Stomach (tissue), 9 donors: Measurements from ENCODE around the gene SUSD2. TPM values are rescaled to one million over a fixed set of nuclear protein-coding genes. Genes with fewer than 3 reads are reported as not detected.
"Not testable (repeated sequence)": the region's sequence is repeated elsewhere in the genome, so short reads cannot be mapped to it uniquely, and the experiment has no call there.

Source experiments
- DNase-seq, 2 donors: peaks; one replicate each; pipeline versions ENCODE4 v3.0.0 to v3.0.0-alpha.2; 2013 to 2019
- H3K27ac ChIP-seq, 5 donors: fragments of 200-600 bp in 4 of 5; sonication (generic) in 4 of 5; one replicate each; pipeline ENCODE4 v1.5.1; 2013 to 2019; ENCODE audit warnings: mild to moderate bottlenecking in 1 of 5, moderate library complexity in 1 of 5
- H3K27me3 ChIP-seq, 3 donors: fragments of 200-600 bp; sonication (generic); one replicate each; pipeline ENCODE4 v1.5.1; 2017 to 2019; ENCODE audit warnings: mixed run types in 1 of 3
- H3K36me3 ChIP-seq, 4 donors: fragments of 200-600 bp; sonication (generic); 1 replicate in 3 of 4; 2 replicates in 1 of 4; pipeline ENCODE4 v1.5.1; 2016 to 2019
- H3K4me1 ChIP-seq, 4 donors: fragments of 200-600 bp; sonication (generic); one replicate each; pipeline ENCODE4 v1.5.1; 2016 to 2019
- H3K4me3 ChIP-seq, 4 donors: fragments of 200-600 bp; sonication (generic) in 3 of 4; one replicate each; pipeline ENCODE4 v1.5.1; 2016 to 2019; ENCODE audit warnings: mild to moderate bottlenecking in 1 of 4
- H3K9me3 ChIP-seq, 4 donors: fragments of 200-600 bp; sonication (generic); one replicate each; pipeline ENCODE4 v1.5.1; 2016 to 2019
- EP300 ChIP-seq: sonication (generic); formaldehyde crosslinking; IDR thresholded peaks from one replicate; pipeline ENCODE4 v1.6.1; 2017; ENCODE audit warnings: antibody characterized with exemption
- POLR2A ChIP-seq, 4 donors: fragments of 450-650 bp; IDR thresholded peaks; one replicate each; pipeline ENCODE4 v1.6.1; 2016; ENCODE audit warnings: antibody characterized with exemption in 4 of 4, control low read depth in 2 of 4, mild to moderate bottlenecking in 1 of 4, moderate library complexity in 1 of 4
- POLR2AphosphoS5 ChIP-seq, 3 donors: sonication (generic); formaldehyde crosslinking; IDR thresholded peaks; one replicate each; pipeline ENCODE4 v1.6.1; 2016; ENCODE audit warnings: antibody characterized with exemption in 3 of 3
- WGBS, 5 donors: extraction: QIAGEN DNeasy Blood & Tissue Kit in 3 of 5; methylation state at CpG; one replicate each; pipeline versions ENCODE4 v1.1.5 to v1.1.7; 2013 to 2018; 5-methylcytosine and 5-hydroxymethylcytosine counted together
- intact Hi-C: fragments of 100-400 bp; cut with DNase I; formaldehyde crosslinking; loops from one replicate; pipeline ENCODE4 v1.15.1; 2023; ENCODE audit warnings: low total_unique reads
- polyA plus RNA-seq, 3 donors: library from polyadenylated mRNA; stranded (reverse); fragments of 200-250 nt; gene quantifications; one replicate each; pipeline ENCODE4 v1.2.3, GENCODE V29; 2013
- total RNA-seq, 5 donors: library from RNA; depleted of rRNA; stranded (reverse); fragments of >200 nt; gene quantifications; one replicate each; pipeline versions ENCODE4 v1.1.0 to v1.2.3, GENCODE V29; 2014 to 2016
- TF ChIP-seq, protein P1 (sequence below), 7 experiments: fragments of 450-650 bp in 4 of 7; fragments of 200-600 bp in 3 of 7; sonication (generic) in 3 of 7; IDR thresholded peaks; one replicate each; pipeline ENCODE4 v1.5.1; 2016 to 2019; ENCODE audit warnings: antibody characterized with exemption in 7 of 7, control low read depth in 2 of 7, mild to moderate bottlenecking in 1 of 7
- donor health status: healthy with polysubstance abuse.
- donor health status: Bipolar disorder and iron deficiency.
- donor health status: healthy.

SUSD2 gene
- total and polyA plus RNA-seq, 8 donors, result 0.58 to 29.9 (median 4.4) TPM

DNA sequence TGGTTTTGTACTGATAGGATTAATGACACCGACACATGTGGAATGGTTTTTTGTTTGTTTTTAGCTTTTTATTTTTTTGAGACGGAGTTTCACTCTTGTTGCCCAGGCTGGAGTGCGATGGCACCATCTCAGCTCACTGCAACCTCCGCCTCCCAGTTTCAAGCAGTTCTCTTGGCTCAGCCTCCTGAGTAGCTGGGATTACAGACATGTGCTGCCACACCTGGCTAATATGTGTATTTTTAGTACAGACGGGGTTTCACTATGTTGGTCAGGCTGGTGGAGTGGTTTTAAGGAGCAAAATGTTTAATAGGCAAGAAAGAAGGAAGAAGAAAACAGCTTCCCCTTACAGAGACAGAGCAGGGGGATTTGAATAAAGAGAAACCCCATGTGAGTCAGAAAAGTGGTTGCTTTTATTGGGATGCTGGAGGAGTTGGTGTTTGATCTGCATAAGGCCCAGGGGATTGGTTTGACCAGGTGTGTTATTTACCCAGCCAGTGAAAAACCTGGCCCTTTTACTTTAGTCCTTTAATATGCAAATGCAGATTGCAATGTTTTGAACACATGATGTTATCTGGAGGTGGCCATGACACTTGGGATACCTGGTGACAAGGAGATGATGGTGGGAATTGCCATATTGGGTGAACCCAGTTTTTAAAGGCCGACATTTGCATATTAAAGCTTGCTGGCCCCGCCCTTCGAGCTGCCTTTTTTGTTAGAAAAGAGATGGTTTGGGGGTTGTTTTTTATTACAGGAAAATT lies 24.3 kb downstream of the SUSD2 start:
- WGBS, 5 donors, result 80 to 85% (median 83%) methylated on average over 8 of the region's 8 CpGs

DNA sequence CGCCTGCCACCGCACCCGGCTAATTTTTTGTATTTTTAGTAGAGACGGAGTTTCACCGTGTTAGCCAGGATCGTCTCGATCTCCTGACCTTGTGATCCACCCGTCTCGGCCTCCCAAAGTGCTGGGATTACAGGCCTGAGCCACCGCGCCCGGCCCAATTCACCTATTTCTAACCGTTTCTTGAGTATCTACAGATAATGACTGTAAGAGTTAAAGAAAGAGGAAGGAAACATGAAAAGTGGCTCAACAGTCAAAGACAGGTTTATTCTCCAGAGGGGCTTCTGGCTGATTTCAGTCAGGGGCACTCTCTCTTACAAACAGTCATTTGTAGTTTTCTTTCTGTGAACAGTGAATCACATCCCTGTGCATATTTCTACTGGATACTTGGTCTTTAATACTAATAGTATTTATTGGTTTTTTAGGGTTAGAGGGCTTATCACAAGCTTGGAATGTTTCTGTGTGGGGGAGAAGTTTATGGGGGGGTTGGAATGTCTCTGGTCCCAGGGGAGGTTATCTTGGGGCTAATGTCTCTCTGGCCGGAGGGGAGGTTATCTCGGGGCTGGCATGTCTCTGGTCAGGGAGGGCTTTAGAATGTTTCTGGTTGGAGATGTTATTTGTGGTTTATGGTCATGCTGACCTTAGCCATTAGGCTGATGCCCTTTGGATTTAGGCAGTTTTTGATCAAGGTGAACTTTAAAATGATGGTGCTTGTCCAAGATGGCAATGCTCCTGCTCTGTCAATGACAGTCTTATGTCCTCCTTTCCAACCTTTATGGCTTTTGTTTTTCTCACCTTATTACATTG lies 25.4 kb downstream of the SUSD2 start:
- H3K9me3 ChIP-seq, DNase-seq, H3K4me3 ChIP-seq, intact Hi-C loops, H3K27me3 ChIP-seq, H3K36me3 ChIP-seq: not testable (repeated sequence)
- H3K4me1 ChIP-seq, result peaks cover 27 to 50% (median 31%) of the 10 kb centered on the region in 4 donors
- WGBS, 5 donors, result 77 to 86% (median 81%) methylated on average over 15 of the region's 15 CpGs
- peak overlapping the region; percentile 74 to 93 (median 84) for H3K27ac ChIP-seq

More for the DNA sequence above, 24.3 kb downstream of the SUSD2 start:
- intact Hi-C loops, result no loop called here
- no peaks in the 10 kb centered on the region for H3K36me3 ChIP-seq
- TF ChIP-seq, protein P1, sequence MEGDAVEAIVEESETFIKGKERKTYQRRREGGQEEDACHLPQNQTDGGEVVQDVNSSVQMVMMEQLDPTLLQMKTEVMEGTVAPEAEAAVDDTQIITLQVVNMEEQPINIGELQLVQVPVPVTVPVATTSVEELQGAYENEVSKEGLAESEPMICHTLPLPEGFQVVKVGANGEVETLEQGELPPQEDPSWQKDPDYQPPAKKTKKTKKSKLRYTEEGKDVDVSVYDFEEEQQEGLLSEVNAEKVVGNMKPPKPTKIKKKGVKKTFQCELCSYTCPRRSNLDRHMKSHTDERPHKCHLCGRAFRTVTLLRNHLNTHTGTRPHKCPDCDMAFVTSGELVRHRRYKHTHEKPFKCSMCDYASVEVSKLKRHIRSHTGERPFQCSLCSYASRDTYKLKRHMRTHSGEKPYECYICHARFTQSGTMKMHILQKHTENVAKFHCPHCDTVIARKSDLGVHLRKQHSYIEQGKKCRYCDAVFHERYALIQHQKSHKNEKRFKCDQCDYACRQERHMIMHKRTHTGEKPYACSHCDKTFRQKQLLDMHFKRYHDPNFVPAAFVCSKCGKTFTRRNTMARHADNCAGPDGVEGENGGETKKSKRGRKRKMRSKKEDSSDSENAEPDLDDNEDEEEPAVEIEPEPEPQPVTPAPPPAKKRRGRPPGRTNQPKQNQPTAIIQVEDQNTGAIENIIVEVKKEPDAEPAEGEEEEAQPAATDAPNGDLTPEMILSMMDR (IDR thresholded peaks at IDR 0.05), result peak in 1 of 7 experiments; percentile 11
- TF ChIP-seq POLR2AphosphoS5 (IDR thresholded peaks at IDR 0.05) (no peak), EP300 (no peak)
- H3K4me1 ChIP-seq, result peaks cover 27 to 55% (median 31%) of the 10 kb centered on the region in 4 donors
- peak overlapping the region in 4 of 5 donors; percentile 34 to 93 (median 86) for H3K27ac ChIP-seq
- no peaks in the 10 kb centered on the region for H3K9me3 ChIP-seq
- no peaks in the 10 kb centered on the region for H3K27me3 ChIP-seq
- DNase-seq, result no peak
- no peak overlapping the region for H3K4me3 ChIP-seq

DNA sequence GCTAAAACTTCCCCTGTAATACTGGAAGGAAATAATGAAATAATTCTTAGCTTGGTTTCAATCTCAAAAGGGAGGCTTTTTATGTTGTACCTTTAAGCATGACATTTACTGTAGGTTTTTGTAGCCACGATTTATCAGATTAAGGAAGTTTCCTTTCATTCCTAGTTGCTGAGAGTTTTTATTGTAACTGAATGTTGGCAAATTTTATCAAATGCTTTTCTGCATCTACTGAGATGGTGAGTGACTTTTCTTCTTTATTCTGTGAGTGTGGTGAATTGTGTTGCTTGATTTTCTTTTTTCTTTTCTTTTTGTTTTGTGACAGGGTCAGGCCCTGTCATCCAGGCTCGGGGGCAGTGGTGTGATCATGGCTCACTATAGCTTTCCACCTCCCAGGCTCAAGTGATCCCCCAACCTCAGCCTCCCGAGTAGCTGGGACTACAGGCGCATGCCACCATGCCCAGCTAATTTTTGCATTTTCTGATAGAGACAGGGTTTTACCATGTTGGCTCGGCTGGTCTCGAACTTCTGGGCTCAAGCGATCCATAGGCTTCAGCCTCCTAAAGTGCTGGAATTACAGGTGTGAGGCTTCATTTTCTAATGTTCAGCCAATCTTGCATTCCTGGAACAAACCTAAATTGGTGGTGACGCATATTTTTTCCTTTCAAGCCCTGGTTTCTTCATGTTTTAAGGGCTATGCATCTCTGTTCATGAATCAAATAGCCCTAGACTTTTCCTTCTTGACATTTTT lies 26.2 kb downstream of the SUSD2 start:
- DNase-seq, result no peak
- H3K4me1 ChIP-seq, result peaks cover 27 to 50% (median 31%) of the 10 kb centered on the region in 4 donors
- TF ChIP-seq, protein P1 (IDR thresholded peaks at IDR 0.05), result no peak
- TF ChIP-seq EP300, result no peak
- TF ChIP-seq POLR2AphosphoS5 (IDR thresholded peaks at IDR 0.05), result no peak
- no peak for TF ChIP-seq POLR2A (IDR thresholded peaks at IDR 0.05)
- peak overlapping the region in 1 of 4 donors; percentile 17 for H3K4me3 ChIP-seq
- no peaks in the 10 kb centered on the region for H3K36me3 ChIP-seq
- H3K27me3 ChIP-seq, result no peaks in the 10 kb centered on the region
- H3K27ac ChIP-seq, result peak overlapping the region; percentile 78 to 95 (median 88)
- intact Hi-C loops, result no loop called here
- H3K9me3 ChIP-seq, result no peaks in the 10 kb centered on the region
- 41 to 55% (median 49%) methylated on average over 8 of the region's 8 CpGs for WGBS, 5 donors

DNA sequence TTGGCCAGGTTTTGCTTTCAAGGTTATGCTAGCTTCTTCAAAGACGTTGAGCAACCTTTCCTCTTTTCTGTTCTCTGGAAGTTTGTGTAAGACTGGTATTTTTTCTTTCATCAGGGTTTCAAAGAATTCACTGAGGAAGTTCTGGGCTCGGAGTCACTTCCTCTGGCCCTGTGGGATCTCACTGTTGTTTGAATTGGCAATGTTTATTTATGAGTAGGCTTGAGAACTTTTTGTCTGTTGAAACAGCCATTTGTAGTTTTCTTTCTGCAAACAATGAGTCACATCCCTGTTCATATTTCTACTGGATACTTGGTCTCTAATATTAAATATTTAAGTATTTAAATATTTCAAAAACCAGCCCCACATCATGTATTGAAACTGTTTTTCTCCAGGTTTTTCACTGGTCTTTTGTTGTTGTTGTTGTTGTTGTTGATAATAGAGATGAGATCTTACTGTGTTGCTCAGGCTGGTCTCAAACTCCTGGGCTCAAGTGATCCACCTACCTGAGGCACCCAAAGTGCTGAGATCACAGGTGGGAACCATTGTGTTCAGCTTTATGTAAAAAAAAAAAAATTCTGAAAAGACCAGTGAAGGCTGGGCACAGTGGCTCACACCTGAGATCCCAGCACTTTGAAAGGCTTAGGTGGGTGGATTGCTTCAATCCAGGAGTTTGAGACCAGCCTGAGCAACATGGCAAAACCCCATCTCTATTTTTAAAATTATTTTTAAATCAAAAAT lies 26.9 kb downstream of the SUSD2 start:
- intact Hi-C loops, result no loop called here
- Histone ChIP-seq H3K27me3 (no peaks in the 10 kb centered on the region), H3K27ac (peak overlapping the region; percentile 78 to 93 (median 88)), H3K36me3 (no peaks in the 10 kb centered on the region), H3K4me3 (no peak overlapping the region), H3K4me1 (peaks cover 27 to 50% (median 31%) of the 10 kb centered on the region in 4 donors), H3K9me3 (no peaks in the 10 kb centered on the region)
- DNase-seq, result peak; percentile 58 to 80
- 1 to 9% (median 3%) methylated on average over 2 of the region's 2 CpGs for WGBS, 5 donors
- TF ChIP-seq, protein P1 (IDR thresholded peaks at IDR 0.05), result no peak
- TF ChIP-seq POLR2A (IDR thresholded peaks at IDR 0.05), result no peak
- TF ChIP-seq POLR2AphosphoS5 (IDR thresholded peaks at IDR 0.05), result peak; percentile 36 to 87 (median 63)
- no peak for TF ChIP-seq EP300
